Measurements from ENCODE around the gene VAMP2.

- TF ChIP-seq CTCF (IDR thresholded peaks at IDR 0.05) = no peak
- no peak for TF ChIP-seq POLR2A (IDR thresholded peaks at IDR 0.05)
Measured at GRCh38 chr17:8145811-8146210, 16.9 kb downstream of the VAMP2 start.

All from transverse colon (tissue), 3 donors.